ENCODE data around the gene AGAP1. TPM values are rescaled to one million over a fixed set of nuclear protein-coding genes. Genes with fewer than 3 reads are reported as not detected.

AGAP1 gene
- polyA plus RNA-seq, 1 donor from 2014 or later = 17.4 TPM

- Histone ChIP-seq H3K9ac (ENCODE audit: low read length) (no peak overlapping the region), H3K4me2 (ENCODE audit: low read length) (no peak overlapping the region), H3K79me2 (replicated peaks; ENCODE audit: insufficient read depth, low read length) (no peaks in the 10 kb centered on the region), H3K27ac (ENCODE audit: low read length) (no peak overlapping the region), H3K9me3 (ENCODE audit: low read length) (no peaks in the 10 kb centered on the region), H4K20me1 (ENCODE audit: insufficient read depth) (no peaks in the 10 kb centered on the region), H3K4me3 (ENCODE audit: low read length) (no peak overlapping the region), H2AFZ (ENCODE audit: low read depth, low read length) (no peak overlapping the region), H3F3A (ENCODE audit: insufficient read depth, low read length, poor library complexity, severe bottlenecking) (peaks cover 4% of the 10 kb centered on the region), H3K36me3 (ENCODE audit: insufficient read depth, low read length) (no peaks in the 10 kb centered on the region), H3K27me3 (ENCODE audit: insufficient read depth, low read depth, low read length) (no peaks in the 10 kb centered on the region), H3K9me2 (ENCODE audit: insufficient read depth, low read length) (no peaks in the 10 kb centered on the region)
- TF ChIP-seq TAF1 (IDR thresholded peaks at IDR 0.05; ENCODE audit: low read depth) (no peak), RAD21 (conservative IDR thresholded peaks at IDR 0.05) (no peak), EP300 (conservative IDR thresholded peaks at IDR 0.05; ENCODE audit: poor library complexity, severe bottlenecking) (no peak), MXI1 (conservative IDR thresholded peaks at IDR 0.05; ENCODE audit: poor library complexity, severe bottlenecking) (no peak), SMC3 (conservative IDR thresholded peaks at IDR 0.05; ENCODE audit: poor library complexity) (no peak), CTCF (IDR thresholded peaks at IDR 0.05; ENCODE audit: poor library complexity, severe bottlenecking) (no peak), EZH2 (IDR thresholded peaks at IDR 0.05; ENCODE audit: borderline replicate concordance, insufficient read depth, low read length, poor library complexity, severe bottlenecking) (no peak), POLR2AphosphoS5 (IDR thresholded peaks at IDR 0.05) (no peak)
- TF ChIP-seq, protein P1, sequence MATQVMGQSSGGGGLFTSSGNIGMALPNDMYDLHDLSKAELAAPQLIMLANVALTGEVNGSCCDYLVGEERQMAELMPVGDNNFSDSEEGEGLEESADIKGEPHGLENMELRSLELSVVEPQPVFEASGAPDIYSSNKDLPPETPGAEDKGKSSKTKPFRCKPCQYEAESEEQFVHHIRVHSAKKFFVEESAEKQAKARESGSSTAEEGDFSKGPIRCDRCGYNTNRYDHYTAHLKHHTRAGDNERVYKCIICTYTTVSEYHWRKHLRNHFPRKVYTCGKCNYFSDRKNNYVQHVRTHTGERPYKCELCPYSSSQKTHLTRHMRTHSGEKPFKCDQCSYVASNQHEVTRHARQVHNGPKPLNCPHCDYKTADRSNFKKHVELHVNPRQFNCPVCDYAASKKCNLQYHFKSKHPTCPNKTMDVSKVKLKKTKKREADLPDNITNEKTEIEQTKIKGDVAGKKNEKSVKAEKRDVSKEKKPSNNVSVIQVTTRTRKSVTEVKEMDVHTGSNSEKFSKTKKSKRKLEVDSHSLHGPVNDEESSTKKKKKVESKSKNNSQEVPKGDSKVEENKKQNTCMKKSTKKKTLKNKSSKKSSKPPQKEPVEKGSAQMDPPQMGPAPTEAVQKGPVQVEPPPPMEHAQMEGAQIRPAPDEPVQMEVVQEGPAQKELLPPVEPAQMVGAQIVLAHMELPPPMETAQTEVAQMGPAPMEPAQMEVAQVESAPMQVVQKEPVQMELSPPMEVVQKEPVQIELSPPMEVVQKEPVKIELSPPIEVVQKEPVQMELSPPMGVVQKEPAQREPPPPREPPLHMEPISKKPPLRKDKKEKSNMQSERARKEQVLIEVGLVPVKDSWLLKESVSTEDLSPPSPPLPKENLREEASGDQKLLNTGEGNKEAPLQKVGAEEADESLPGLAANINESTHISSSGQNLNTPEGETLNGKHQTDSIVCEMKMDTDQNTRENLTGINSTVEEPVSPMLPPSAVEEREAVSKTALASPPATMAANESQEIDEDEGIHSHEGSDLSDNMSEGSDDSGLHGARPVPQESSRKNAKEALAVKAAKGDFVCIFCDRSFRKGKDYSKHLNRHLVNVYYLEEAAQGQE (IDR thresholded peaks at IDR 0.05; ENCODE audit: borderline replicate concordance) = no peak
These were observed 426.5 kb downstream of the AGAP1 start for GRCh38 chr2:235920216-235920865.

- no peak overlapping the region for H2AFZ ChIP-seq (ENCODE audit: low read depth, low read length)
- H4K20me1 ChIP-seq (ENCODE audit: insufficient read depth) = no peaks in the 10 kb centered on the region
- no peaks in the 10 kb centered on the region for H3K27me3 ChIP-seq (ENCODE audit: insufficient read depth, low read depth, low read length)
- H3K4me3 ChIP-seq (ENCODE audit: low read length) = no peak overlapping the region
- H3K79me2 ChIP-seq (replicated peaks; ENCODE audit: insufficient read depth, low read length) = no peaks in the 10 kb centered on the region
- H3K4me2 ChIP-seq (ENCODE audit: low read length) = no peak overlapping the region
- TF ChIP-seq MXI1 (conservative IDR thresholded peaks at IDR 0.05; ENCODE audit: poor library complexity, severe bottlenecking) (no peak), EZH2 (IDR thresholded peaks at IDR 0.05; ENCODE audit: borderline replicate concordance, insufficient read depth, low read length, poor library complexity, severe bottlenecking) (no peak), TAF1 (IDR thresholded peaks at IDR 0.05; ENCODE audit: low read depth) (no peak), CTCF (IDR thresholded peaks at IDR 0.05; ENCODE audit: poor library complexity, severe bottlenecking) (no peak)
- no peaks in the 10 kb centered on the region for H3K36me3 ChIP-seq (ENCODE audit: insufficient read depth, low read length)
- H3K9me2 ChIP-seq (ENCODE audit: insufficient read depth, low read length) = no peaks in the 10 kb centered on the region
- H3F3A ChIP-seq (ENCODE audit: insufficient read depth, low read length, poor library complexity, severe bottlenecking) = peaks cover 4% of the 10 kb centered on the region
- H3K9ac ChIP-seq (ENCODE audit: low read length) = no peak overlapping the region
- no peaks in the 10 kb centered on the region for H3K9me3 ChIP-seq (ENCODE audit: low read length)
- H3K27ac ChIP-seq (ENCODE audit: low read length) = peak overlapping the region; percentile 9
These were observed 427.8 kb downstream of the AGAP1 start for GRCh38 chr2:235921508-235922191.

Measured in neural cell (in vitro differentiated cells).